WTC11 (cell line): Measurements from ENCODE around the gene ST6GALNAC6. TPM values are rescaled to one million over a fixed set of nuclear protein-coding genes. Genes with fewer than 3 reads are reported as not detected.

Experiments
- ATAC-seq: fragments of 200-7000 bp; cut with Tn5 transposase; 2 replicates; pipeline ENCODE4 v1.10.0; 2021; ENCODE audit warnings: mild to moderate bottlenecking, moderate library complexity
- CTCF ChIA-PET: fragments of 300-600 bp; sonication (Branson Sonifier 250); formaldehyde crosslinking; loops from one replicate; lab custom pipeline; 2021; ENCODE audit warnings: antibody characterized with exemption; lab: Charles Lee
- POLR2A ChIA-PET: fragments of 350-600 bp; sonication (Branson Sonifier 250); formaldehyde crosslinking; loops from one replicate; lab custom pipeline; 2021; ENCODE audit warnings: antibody characterized with exemption; lab: Charles Lee
- DNase-seq: peaks from one replicate; pipeline ENCODE4 v3.0.0; 2021; ENCODE audit warnings: low spot score
- H3K27ac Mint-ChIP-seq: 2 replicates; pipeline ENCODE4 v1.8.0; 2021; ENCODE audit warnings: mixed read lengths
- H3K27me3 Mint-ChIP-seq: 2 replicates; pipeline ENCODE4 v1.8.0; 2021; ENCODE audit warnings: low read depth, mild to moderate bottlenecking, moderate library complexity, mixed read lengths
- H3K36me3 Mint-ChIP-seq: 2 replicates; pipeline ENCODE4 v1.8.0; 2021; ENCODE audit warnings: mixed read lengths
- H3K4me1 Mint-ChIP-seq: 2 replicates; pipeline ENCODE4 v1.8.0; 2022; ENCODE audit warnings: mixed read lengths
- H3K4me3 Mint-ChIP-seq: 2 replicates; pipeline ENCODE4 v1.8.0; 2021; ENCODE audit warnings: mild to moderate bottlenecking, moderate library complexity, mixed read lengths
- H3K9me3 Mint-ChIP-seq: 2 replicates; pipeline ENCODE4 v1.8.0; 2021; ENCODE audit warnings: mixed read lengths
- CREM ChIP-seq: sonication (generic); formaldehyde crosslinking; IDR thresholded peaks from 2 replicates; pipeline ENCODE4 v1.8.1; 2022; ENCODE audit warnings: mild to moderate bottlenecking, missing genetic modification reagents, moderate library complexity
- E2F4 ChIP-seq: sonication (generic); formaldehyde crosslinking; IDR thresholded peaks from 2 replicates; pipeline ENCODE4 v1.8.1; 2022; ENCODE audit warnings: low read depth, mild to moderate bottlenecking, moderate library complexity, missing genetic modification reagents, borderline replicate concordance
- E2F5 ChIP-seq: sonication (generic); formaldehyde crosslinking; IDR thresholded peaks from 2 replicates; pipeline ENCODE4 v1.8.1; 2022; ENCODE audit warnings: mild to moderate bottlenecking, moderate library complexity, missing genetic modification reagents
- FOXP1 ChIP-seq: sonication (generic); formaldehyde crosslinking; IDR thresholded peaks from 2 replicates; pipeline ENCODE4 v1.8.0; 2022; ENCODE audit warnings: missing genetic modification reagents, mild to moderate bottlenecking, moderate library complexity, borderline replicate concordance
- IRF1 ChIP-seq: sonication (generic); formaldehyde crosslinking; IDR thresholded peaks from 2 replicates; pipeline ENCODE4 v1.8.0; 2023; ENCODE audit warnings: missing genetic modification reagents
- JAZF1 ChIP-seq: fragments of 250-450 bp; sonication (Bioruptor Pico); IDR thresholded peaks from 2 replicates; pipeline ENCODE4 v1.9.0; 2021; ENCODE audit warnings: moderate library complexity, mild to moderate bottlenecking, inconsistent platforms
- MAX ChIP-seq: sonication (generic); formaldehyde crosslinking; IDR thresholded peaks from 2 replicates; pipeline ENCODE4 v1.8.0; 2022; ENCODE audit warnings: mild to moderate bottlenecking, missing genetic modification reagents
- MYBL2 ChIP-seq: sonication (generic); formaldehyde crosslinking; IDR thresholded peaks from 2 replicates; pipeline ENCODE4 v1.8.1; 2023; ENCODE audit warnings: mild to moderate bottlenecking, moderate library complexity, missing genetic modification reagents
- PRRX2 ChIP-seq: fragments of 250-450 bp; sonication (Bioruptor Pico); IDR thresholded peaks from 2 replicates; pipeline ENCODE4 v1.8.0; 2021; ENCODE audit warnings: mild to moderate bottlenecking
- STAT6 ChIP-seq: sonication (generic); formaldehyde crosslinking; conservative IDR thresholded peaks from 2 replicates; pipeline ENCODE4 v1.8.1; 2023; ENCODE audit warnings: mild to moderate bottlenecking, low read depth, missing genetic modification reagents, moderate library complexity
- TEAD1 ChIP-seq: sonication (generic); formaldehyde crosslinking; IDR thresholded peaks from 2 replicates; pipeline ENCODE4 v1.8.0; 2022; ENCODE audit warnings: mild to moderate bottlenecking, missing genetic modification reagents
- TEAD4 ChIP-seq: sonication (generic); formaldehyde crosslinking; IDR thresholded peaks from 2 replicates; pipeline ENCODE4 v1.8.0; 2022; ENCODE audit warnings: mild to moderate bottlenecking, missing genetic modification reagents
- USF1 ChIP-seq: sonication (generic); formaldehyde crosslinking; IDR thresholded peaks from 2 replicates; pipeline ENCODE4 v1.8.0; 2022; ENCODE audit warnings: mild to moderate bottlenecking, missing genetic modification reagents
- USF2 ChIP-seq: sonication (generic); formaldehyde crosslinking; IDR thresholded peaks from 2 replicates; pipeline ENCODE4 v1.8.1; 2023; ENCODE audit warnings: mild to moderate bottlenecking, missing genetic modification reagents, moderate library complexity
- ZBTB21 ChIP-seq: sonication (generic); formaldehyde crosslinking; IDR thresholded peaks from 2 replicates; pipeline ENCODE4 v1.8.1; 2023; ENCODE audit warnings: mild to moderate bottlenecking, missing genetic modification reagents, borderline replicate concordance
- ZNF121 ChIP-seq: sonication (generic); formaldehyde crosslinking; IDR thresholded peaks from 2 replicates; pipeline ENCODE4 v1.8.0; 2023; ENCODE audit warnings: missing genetic modification reagents
- ZNF425 ChIP-seq: fragments of 250-450 bp; sonication (Bioruptor Pico); conservative IDR thresholded peaks from 2 replicates; pipeline ENCODE4 v1.9.0; 2021; ENCODE audit warnings: mild to moderate bottlenecking
- ZSCAN18 ChIP-seq: fragments of 250-450 bp; sonication (Bioruptor Pico); IDR thresholded peaks from 2 replicates; pipeline ENCODE4 v2.1.2; 2022; ENCODE audit warnings: mild to moderate bottlenecking, moderate library complexity
- total RNA-seq: library from RNA; stranded (reverse); gene quantifications from 3 replicates; pipeline ENCODE4 v1.2.3, GENCODE V29; 2021

The ST6GALNAC6 gene
- total RNA-seq, 1 experiment from 2014 or later, result 47.5 TPM

GRCh38 chr9:127936347-127936852, 37.0 kb upstream of the ST6GALNAC6 start (continued):
- TF ChIP-seq USF1 (CRISPR knock-in tag), result no peak
- no peak for TF ChIP-seq TEAD1 (CRISPR knock-in tag)
- TF ChIP-seq MYBL2 (CRISPR knock-in tag), result no peak

- Mint-ChIP-seq H3K27ac (no peak overlapping the region), H3K27me3 (no peaks in the 10 kb centered on the region), H3K4me1 (peaks cover 28% of the 10 kb centered on the region), H3K4me3 (peak overlapping the region; percentile 90), H3K9me3 (no peaks in the 10 kb centered on the region), H3K36me3 (peaks cover 3% of the 10 kb centered on the region; the same call in 1 of the 2 replicates)
- DNase-seq (no peak), ATAC-seq (no peak)
- ChIA-PET CTCF (interaction anchor here (4.5 kb wide), 1 partner anchor 7 kb away, joined by 40 read pairs; no protein-coding TSS in a partner anchor), POLR2A (no interaction called here)
- TF ChIP-seq ZBTB21 (CRISPR knock-in tag) (no peak), ZSCAN18 (CRISPR knock-in tag) (no peak), E2F4 (CRISPR knock-in tag) (no peak), JAZF1 (no peak), ZNF121 (CRISPR knock-in tag) (no peak), E2F5 (CRISPR knock-in tag) (no peak), PRRX2 (CRISPR knock-in tag) (no peak), TEAD4 (no peak), MAX (CRISPR knock-in tag) (no peak), MYBL2 (CRISPR knock-in tag) (no peak), CREM (CRISPR knock-in tag) (no peak), ZNF425 (CRISPR knock-in tag) (no peak), IRF1 (CRISPR knock-in tag) (no peak)
These were observed 36.4 kb upstream of the ST6GALNAC6 start for GRCh38 chr9:127935765-127936221.

- Mint-ChIP-seq H3K36me3 (peaks cover 3% of the 10 kb centered on the region; the same call in 1 of the 2 replicates), H3K4me1 (peaks cover 31% of the 10 kb centered on the region), H3K27ac (no peak overlapping the region), H3K4me3 (no peak overlapping the region), H3K9me3 (no peaks in the 10 kb centered on the region), H3K27me3 (peaks cover 4% of the 10 kb centered on the region)
- ChIA-PET CTCF (interaction anchor here (4.5 kb wide), 1 partner anchor 8 kb away, joined by 40 read pairs; no protein-coding TSS in a partner anchor), POLR2A (no interaction called here)
- DNase-seq (no peak), ATAC-seq (no peak)
- TF ChIP-seq STAT6 (CRISPR knock-in tag) (no peak), E2F4 (CRISPR knock-in tag) (no peak), IRF1 (CRISPR knock-in tag) (no peak), FOXP1 (CRISPR knock-in tag) (no peak), USF2 (no peak)
These were observed 35.6 kb upstream of the ST6GALNAC6 start for GRCh38 chr9:127934986-127935385.
